GM19035 (cell line): ENCODE data around the gene DYNC1I1.

Experiments used
- ATAC-seq: cut with Tn5 transposase; IDR thresholded peaks from one replicate; pipeline ENCODE4 v1.9.1; 2021; ENCODE audit not compliant: unreplicated experiment

The DYNC1I1 gene

DNA sequence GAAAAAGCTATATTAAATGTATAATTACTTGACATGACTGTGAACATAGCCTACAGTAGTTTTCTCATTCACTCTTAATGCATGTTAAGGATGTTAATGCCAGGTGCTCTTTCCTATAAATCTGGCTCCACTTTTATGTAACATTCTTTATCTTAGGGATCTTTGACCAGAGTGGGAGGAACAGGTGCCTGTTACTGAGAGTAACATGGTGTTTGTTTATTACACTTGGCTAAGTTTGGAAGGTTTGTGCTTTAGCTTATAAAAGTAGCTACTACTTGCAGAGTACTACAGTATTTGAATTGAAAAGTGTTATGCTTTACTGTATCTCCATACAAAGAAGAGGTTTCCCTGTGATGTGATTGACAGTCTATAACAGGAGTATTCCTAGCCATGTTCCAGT, 183.4 kb downstream of the DYNC1I1 start:
- ATAC-seq = no peak

DNA sequence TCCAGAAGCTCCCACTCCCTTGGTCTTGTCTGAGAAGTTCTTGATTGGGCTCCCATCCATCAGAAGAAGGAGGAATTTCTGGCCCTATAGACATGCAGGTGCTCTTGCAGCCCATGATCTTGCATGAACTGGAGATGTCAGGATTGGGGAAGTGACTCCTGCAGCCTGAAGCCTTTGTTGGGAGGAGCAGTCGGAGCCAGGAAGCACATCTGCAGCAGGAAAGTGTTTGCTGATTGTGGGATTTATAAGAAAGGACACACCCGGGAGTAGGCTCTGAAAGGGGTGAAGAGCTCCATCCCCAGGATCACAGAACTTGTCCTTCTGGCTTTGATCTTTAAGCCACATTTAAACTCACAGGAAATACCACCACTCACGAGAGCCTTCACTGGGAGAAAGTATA, 185.2 kb downstream of the DYNC1I1 start:
- ATAC-seq = no peak

DNA sequence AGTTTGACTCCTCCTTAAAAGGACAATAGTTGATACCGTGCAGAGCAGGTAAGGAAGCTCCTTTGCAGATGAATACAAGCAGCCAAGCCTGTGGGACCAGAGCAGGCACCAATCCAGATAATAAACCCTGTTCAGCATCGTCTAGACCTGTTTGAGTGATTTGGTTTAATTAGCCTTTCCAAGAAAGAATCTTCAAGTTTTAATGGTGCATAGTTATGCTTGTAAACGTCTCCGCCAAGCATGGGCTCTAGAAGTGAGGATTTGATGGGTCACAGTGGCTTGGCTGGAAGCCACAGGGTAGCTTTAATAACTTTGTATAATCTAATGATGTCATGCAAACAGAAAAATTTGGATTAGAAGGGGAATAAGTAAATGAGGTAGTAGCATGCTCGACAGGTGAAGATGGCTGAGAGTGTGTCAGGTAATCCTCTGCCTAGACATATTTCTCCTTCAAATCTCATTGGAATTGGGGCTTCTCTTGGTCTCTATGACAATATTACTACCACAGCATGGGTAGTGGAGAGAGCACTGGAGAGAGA, 188.4 kb downstream of the DYNC1I1 start:
- ATAC-seq = no peak

GRCh38 chr7:95963446-95963990, 191.2 kb downstream of the DYNC1I1 start:
- no peak for ATAC-seq

DNA sequence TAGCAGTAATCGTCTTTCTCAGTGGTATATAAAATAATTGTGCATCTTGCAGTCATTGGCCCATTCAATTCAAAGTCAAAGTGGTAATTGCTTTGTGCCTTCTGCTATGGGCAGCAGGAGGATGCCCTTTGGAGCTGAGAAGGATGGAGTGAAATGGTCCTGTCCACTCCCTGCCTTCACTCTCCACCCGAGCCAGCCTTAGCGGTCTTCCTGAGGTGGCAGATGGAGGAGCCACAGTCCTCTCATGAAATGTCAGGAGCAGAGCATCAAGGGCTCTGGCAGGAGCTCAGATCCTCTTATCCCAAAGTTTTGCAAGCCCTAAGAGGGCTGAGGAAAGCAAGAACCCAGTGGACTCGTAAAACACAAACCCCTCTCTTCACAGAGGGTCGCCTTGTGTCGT, 199.4 kb downstream of the DYNC1I1 start:
- ATAC-seq = no peak

- no peak for ATAC-seq
Observed at GRCh38 chr7:95972523-95972922, 200.2 kb downstream of the DYNC1I1 start.

DNA sequence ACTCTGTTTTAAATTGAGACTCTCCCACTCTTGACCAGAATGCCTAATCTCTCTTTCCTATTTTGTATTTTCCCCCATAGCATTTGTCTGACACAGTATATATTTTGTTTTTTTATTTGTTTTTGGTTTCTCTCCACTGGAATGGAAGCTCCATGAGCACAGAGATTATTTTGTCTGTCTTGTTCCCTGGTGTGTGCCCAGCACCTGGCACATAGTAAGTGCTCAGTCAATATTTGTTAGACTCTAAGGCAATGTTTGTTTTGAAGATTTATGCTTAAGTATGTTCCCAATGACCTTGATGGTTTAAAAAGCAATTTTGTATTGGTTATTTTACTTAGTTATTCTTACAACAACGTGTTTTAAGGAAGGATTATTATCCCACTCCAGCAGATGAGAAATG, 201.8 kb downstream of the DYNC1I1 start:
- ATAC-seq = no peak

DNA sequence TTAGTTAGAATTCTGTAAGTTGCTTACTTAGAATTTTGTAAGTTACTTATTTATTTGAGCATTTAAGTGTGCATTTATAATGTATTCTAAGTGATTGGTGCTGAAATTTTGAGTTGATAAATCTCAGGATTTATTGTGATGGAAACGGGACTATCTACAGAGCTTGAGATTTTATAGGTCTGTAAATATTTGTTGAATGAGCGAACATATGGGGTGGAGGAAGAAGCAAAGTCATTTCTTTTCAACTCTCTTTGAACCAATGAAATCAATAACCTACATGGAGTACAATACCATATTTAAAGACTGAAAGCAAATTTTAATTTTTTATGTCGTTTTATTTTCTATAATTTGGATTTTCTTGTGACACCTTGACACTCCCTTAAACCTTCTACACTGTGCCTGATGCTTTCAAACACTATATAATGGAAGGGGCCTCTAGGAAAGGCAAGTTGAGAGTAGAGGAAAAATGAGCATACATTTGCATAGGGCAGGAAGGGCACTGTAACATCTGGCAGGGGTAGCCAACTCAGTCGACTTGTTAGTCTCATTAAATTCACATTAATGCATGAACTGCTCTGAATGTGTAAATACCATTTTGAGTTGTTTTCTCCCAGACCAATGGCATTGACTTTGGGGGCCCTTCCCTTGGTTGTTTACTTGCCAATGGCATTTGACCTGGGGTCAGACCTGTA, 204.2 kb downstream of the DYNC1I1 start:
- ATAC-seq = no peak

DNA sequence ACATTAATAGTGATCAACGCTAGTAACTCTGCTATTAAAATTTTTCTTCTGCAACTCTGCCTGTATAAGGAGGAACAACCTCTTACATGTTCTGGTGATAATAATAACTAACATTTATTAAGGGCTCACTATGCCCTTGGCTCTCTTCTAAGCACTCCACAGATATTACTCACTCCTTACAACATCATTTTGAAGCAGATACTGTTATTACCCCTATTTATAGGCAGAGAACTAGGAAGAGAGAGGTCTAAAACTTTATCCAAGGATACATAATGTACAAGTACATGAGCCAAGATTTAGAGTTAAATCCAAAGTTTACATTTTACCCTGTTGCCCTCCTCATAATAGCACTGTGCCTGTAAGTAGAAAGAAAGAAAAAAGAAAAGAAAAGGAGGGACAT, 205.6 kb downstream of the DYNC1I1 start:
- ATAC-seq = no peak

DNA sequence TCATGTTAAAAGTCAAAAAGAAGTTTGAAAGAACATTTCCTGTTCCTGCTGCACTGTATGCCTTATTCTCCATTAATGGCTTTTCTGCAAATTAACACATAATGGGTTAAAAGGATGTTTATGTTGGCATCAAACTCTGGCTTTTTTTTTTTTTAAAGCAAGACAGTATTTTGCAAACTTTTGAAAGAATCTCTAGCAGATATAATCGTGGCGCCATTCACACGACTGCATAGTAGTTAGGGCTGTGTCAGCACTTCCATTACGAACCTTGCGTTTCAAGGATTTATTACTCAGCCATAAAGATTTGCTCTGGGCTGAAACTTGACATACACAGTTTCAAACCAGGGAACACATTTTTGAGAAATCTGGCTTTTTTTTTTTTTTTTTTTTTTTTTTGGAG, 207.8 kb downstream of the DYNC1I1 start:
- ATAC-seq = no peak

DNA sequence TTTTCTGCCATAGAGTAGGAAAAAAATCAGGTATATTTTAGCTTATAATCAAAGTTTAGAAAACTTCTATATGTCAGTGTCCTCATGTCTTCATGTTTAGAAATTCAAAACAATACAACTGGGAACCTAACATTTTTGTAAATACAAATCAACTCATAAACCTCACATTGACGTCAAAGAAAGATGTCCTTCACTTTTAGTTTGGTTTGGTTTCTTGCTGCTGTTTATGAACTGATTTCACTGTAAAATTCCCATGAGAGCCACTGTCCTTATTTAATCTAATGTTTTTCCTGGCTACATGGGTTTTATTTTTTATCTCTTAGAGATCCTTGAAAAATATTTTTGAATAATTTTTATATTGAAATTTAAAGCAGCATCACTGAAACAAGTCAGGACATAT, 208.4 kb downstream of the DYNC1I1 start:
- no peak for ATAC-seq

DNA sequence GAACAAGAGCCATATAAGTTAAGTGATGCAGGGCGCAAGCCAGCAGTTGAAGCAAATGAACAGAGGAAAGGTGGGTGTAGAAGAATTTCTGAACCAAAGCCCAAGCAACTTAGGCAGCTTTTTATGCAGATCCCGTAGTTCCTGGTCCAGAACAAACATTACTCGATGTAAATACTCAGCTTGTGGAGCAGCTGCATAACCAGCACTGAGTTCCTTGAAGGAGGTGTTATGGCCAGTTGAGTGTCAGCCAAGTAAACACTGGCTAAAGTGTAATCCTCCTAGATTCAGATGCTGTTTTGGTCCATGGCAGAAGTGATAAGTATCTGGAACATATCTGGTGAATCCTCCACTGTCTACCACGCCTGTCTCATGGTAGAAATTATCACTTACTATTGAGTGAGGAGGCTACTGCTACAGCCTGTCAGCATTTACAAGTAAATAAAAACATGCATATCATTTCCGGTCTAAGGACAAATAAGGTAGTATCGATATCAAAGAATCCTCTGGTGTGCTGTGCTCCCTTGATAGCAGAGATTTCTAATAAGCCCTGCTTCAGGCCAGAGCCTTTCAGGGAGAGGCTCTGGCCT, 213.9 kb downstream of the DYNC1I1 start:
- ATAC-seq = no peak

GRCh38 chr7:95989301-95989700, 216.9 kb downstream of the DYNC1I1 start:
- no peak for ATAC-seq

DNA sequence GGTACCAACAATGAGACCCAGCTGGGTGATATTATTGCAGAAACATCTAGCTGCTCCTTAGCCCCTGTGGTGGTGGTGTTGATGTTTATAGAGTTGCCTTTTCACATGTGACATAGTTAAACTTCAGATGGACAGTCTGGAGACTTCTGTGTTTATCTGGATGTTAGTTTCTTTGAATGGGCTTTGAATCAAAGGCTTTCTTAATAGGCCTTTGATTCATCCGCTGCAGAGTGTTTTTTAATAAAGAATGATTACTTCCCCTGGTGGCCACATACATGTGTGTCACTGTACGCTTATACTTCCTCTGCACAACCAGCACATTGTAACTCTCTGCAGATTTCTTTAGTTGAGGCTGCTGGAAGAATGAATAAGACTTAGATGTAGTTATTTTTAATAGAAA, 221.0 kb downstream of the DYNC1I1 start:
- ATAC-seq = no peak

DNA sequence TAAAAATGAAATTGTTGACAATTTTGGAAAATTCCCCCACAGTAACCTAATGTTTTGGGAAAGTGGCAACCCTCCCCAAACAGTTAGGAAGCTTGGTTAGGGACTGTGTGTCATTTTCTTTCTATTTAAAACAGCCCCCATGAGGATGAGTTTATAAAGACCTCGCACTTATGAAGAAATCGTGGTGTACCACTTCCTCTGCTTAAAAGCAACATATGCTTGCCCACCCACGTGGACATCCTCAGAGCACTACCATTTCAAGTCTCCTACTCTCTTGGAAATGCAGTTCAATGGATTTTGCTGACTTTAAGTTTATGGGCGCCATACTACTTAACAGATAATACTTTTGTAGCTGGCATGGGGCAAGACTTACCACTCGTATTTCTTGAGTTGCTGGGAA, 223.8 kb downstream of the DYNC1I1 start:
- ATAC-seq = no peak

DNA sequence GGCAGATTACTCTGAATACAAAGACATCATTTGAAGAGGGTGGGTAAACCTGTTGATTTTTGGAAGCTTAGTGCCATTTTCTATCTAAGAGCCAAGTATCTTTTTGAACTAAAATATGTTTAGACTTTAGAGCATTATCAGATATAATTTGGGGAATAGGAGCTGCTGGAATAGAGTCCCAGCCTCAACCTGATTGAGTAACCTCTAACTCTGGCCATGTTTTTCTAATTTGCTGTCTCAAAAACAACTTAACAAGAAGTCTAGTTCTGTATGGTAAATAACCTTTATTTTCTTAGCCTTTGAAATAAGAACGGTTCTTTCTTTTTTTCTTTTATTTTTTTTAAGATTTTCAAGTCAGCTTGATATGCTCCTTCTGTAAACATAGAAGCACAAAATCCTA, 224.5 kb downstream of the DYNC1I1 start:
- ATAC-seq = no peak

GRCh38 chr7:95997632-95998031, 225.3 kb downstream of the DYNC1I1 start:
- no peak for ATAC-seq

DNA sequence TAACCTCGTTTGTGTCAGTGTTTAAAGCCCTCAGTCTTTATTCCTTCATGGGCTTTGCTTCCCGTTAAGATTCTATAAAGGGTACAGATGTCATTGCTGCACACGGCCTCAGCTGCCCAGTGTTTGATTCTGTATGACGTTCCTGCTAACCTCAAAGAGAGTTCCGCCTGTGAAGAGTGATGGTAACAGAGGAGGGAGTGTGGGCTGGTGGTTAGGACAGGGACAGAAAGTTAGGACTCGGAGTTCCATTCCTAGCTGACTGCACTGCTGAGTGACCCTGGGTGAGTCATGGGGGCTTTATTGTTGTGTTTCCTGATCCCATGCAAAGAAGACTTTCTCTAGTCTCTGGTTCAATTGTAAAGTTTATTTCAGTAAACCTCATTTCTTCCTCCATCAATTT, 227.1 kb downstream of the DYNC1I1 start:
- no peak for ATAC-seq

DNA sequence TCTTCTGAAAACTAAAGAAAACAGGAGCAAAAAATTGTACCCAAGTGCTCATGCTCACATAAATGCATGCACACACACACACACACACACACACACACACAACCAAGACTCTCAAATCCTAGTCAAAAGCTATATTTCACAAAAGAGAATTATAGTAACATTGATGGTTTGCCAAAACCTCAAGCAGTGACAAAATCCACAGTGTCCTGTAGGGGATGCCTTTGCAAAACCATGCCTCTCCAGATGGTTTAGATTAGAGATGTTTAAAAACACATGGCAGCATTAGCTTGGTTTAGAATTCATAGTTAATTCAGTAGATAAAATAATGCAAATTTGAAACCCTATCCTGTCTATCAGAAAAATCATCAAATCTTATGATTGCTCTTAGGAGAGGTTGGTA, 232.2 kb downstream of the DYNC1I1 start:
- ATAC-seq = no peak

- ATAC-seq = no peak
Observed at GRCh38 chr7:96005271-96005670, 232.9 kb downstream of the DYNC1I1 start.

- no peak for ATAC-seq
Observed at GRCh38 chr7:96009148-96009547, 236.8 kb downstream of the DYNC1I1 start.

GRCh38 chr7:96013836-96014235, 241.5 kb downstream of the DYNC1I1 start:
- ATAC-seq = no peak

DNA sequence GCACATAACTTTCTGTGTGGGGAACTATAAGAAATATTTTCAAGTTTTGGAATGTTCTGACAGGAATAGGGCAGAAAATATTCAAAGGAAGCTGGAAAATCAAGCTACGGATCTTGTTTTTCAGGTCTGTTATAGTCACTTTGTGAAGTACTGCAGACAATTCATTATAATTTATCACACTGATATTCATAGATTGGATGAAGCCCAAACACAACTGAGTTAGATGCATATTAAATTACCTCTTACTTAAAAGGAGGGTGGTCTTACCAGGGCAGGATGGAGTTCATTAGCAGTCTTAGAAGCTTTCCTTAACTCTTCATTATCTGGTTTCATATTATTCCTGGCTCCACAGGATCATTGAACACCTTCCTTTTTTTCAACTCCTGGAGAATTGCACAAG, 242.3 kb downstream of the DYNC1I1 start:
- no peak for ATAC-seq
